Measurements from ENCODE around the gene RFX8. TPM values are rescaled to one million over a fixed set of nuclear protein-coding genes. Genes with fewer than 3 reads are reported as not detected.

RFX8 gene
- polyA plus RNA-seq, 3 donors: not detected

DNA sequence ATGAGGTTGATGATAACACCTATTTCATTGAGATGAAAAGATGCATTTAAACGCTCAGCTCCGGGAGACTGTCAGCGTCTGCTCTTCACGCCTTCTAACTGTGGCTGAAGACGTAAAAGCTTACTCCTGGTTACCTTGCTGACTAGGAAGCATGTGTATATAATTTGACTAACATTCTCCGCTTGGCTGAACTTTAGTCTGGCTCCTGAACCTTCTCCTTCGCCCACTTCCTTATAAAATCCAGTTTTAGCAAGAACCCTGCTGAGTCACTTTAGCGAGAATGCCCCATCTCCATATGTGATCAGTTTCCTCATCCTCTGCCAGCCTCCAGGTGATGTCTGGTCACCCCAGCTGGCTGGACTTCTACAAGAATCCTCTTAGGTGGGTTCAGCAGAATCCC is 74.9 kb downstream of the RFX8 start:
- intact Hi-C loops (cut with micrococcal nuclease): loop anchor here in 1 of 2 donors (10.0 kb wide), 1 partner anchor 55 kb away; no protein-coding TSS in a partner anchor
- Mint-ChIP-seq H3K27me3 (ENCODE audit: low read depth in 3 of 3) (peaks cover 1 to 19% (median 10%) of the 10 kb centered on the region in 3 donors), H3K36me3 (peaks cover 6 to 12% of the 10 kb centered on the region in 2 donors), H3K4me3 (peak overlapping the region in 1 of 2 donors; percentile 79), H3K4me1 (peaks cover 40% of the 10 kb centered on the region), H3K9me3 (peaks cover 0 to 4% (median 0%) of the 10 kb centered on the region in 7 donors), H3K27ac (peak overlapping the region in 6 of 7 donors; percentile 14 to 63 (median 38))
- peaks cover 27 to 33% of the 10 kb centered on the region in 2 donors for H3K4me1 ChIP-seq (ENCODE audit: control insufficient read depth in 1 of 2, insufficient read depth in 2 of 2, low read length in 2 of 2)
- WGBS (ENCODE audit: insufficient coverage): 0% methylated on average over 3 of the region's 8 CpGs
- no peaks in the 10 kb centered on the region for H3K9me3 ChIP-seq (replicated peaks in 1 of 2; ENCODE audit: control insufficient read depth in 1 of 2, insufficient read depth in 1 of 2, low read length in 2 of 2)
- H3K27ac ChIP-seq (ENCODE audit: low read depth in 1 of 2, low read length in 2 of 2): no peak overlapping the region
- no peaks in the 10 kb centered on the region for H3K27me3 ChIP-seq (ENCODE audit: control insufficient read depth in 2 of 2, insufficient read depth in 2 of 2, low read length in 2 of 2)
- H2AFZ ChIP-seq (ENCODE audit: insufficient read depth, low read depth, low read length, poor library complexity, severe bottlenecking): no peak overlapping the region
- no peaks in the 10 kb centered on the region for H3K79me2 ChIP-seq (ENCODE audit: insufficient read depth, low read length)
- H3K36me3 ChIP-seq (replicated peaks in 1 of 2; ENCODE audit: control insufficient read depth in 1 of 2, insufficient read depth in 2 of 2, low read length in 2 of 2): no peaks in the 10 kb centered on the region
- peak overlapping the region; percentile 36 for H3K4me2 ChIP-seq (replicated peaks; ENCODE audit: extremely low read depth, low read length, poor library complexity, severe bottlenecking)
- no peak overlapping the region for H3K9ac ChIP-seq (ENCODE audit: insufficient read depth, low read length, poor library complexity, severe bottlenecking)
- TF ChIP-seq, protein P1, sequence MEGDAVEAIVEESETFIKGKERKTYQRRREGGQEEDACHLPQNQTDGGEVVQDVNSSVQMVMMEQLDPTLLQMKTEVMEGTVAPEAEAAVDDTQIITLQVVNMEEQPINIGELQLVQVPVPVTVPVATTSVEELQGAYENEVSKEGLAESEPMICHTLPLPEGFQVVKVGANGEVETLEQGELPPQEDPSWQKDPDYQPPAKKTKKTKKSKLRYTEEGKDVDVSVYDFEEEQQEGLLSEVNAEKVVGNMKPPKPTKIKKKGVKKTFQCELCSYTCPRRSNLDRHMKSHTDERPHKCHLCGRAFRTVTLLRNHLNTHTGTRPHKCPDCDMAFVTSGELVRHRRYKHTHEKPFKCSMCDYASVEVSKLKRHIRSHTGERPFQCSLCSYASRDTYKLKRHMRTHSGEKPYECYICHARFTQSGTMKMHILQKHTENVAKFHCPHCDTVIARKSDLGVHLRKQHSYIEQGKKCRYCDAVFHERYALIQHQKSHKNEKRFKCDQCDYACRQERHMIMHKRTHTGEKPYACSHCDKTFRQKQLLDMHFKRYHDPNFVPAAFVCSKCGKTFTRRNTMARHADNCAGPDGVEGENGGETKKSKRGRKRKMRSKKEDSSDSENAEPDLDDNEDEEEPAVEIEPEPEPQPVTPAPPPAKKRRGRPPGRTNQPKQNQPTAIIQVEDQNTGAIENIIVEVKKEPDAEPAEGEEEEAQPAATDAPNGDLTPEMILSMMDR (IDR thresholded peaks at IDR 0.05): no peak
- peak; percentile 40 to 82 (median 74) for DNase-seq
- H3K4me3 ChIP-seq (replicated peaks in 1 of 3; ENCODE audit: low read depth in 2 of 3, low read length in 3 of 3): no peak overlapping the region
- no peaks in the 10 kb centered on the region for H4K20me1 ChIP-seq (ENCODE audit: insufficient read depth, low read length)

DNA sequence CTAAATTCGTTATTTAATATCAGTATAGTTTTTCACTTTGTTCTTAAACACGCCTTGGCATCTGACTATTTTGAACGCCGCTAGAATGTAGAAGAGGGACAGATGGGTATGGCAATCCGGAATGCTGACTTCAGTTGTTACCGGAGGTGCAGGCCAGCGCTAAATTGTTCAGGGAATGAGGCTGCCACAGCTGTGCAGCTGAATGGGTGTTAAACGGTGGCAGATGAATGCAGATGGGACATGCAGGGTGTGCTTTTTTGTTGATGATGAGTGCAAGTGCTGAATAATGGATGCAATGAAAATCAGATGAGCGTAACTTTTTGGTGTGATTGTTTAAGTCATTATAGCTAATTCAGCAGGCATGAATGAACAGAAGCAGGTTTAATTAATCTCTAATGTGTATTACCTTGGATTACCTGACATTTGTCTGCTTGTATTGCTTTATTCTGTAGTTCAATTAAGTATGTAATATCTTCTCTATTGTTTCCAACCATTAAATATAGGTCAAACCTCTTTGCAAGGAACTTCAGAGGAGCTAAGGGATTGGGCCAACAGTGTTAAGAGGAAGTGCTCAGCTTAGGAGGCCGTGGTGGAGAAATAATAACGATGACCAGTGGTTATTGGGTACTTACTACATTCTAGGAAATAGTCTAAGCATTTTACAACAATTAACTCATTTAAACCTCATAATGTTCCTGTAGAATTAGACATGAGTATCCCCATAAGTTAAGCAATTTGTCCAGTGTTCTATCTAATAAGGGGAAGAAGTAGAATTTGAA is 75.7 kb downstream of the RFX8 start:
- Histone ChIP-seq H3K4me2 (replicated peaks; ENCODE audit: extremely low read depth, low read length, poor library complexity, severe bottlenecking) (peak overlapping the region; percentile 36), H3K9me3 (replicated peaks in 1 of 2; ENCODE audit: control insufficient read depth in 1 of 2, insufficient read depth in 1 of 2, low read length in 2 of 2) (no peaks in the 10 kb centered on the region), H3K27me3 (ENCODE audit: control insufficient read depth in 2 of 2, insufficient read depth in 2 of 2, low read length in 2 of 2) (no peaks in the 10 kb centered on the region), H3K27ac (ENCODE audit: low read depth in 1 of 2, low read length in 2 of 2) (no peak overlapping the region), H4K20me1 (ENCODE audit: insufficient read depth, low read length) (no peaks in the 10 kb centered on the region), H2AFZ (ENCODE audit: insufficient read depth, low read depth, low read length, poor library complexity, severe bottlenecking) (no peak overlapping the region), H3K4me1 (ENCODE audit: control insufficient read depth in 1 of 2, insufficient read depth in 2 of 2, low read length in 2 of 2) (peaks cover 20 to 26% of the 10 kb centered on the region in 2 donors), H3K79me2 (ENCODE audit: insufficient read depth, low read length) (no peaks in the 10 kb centered on the region), H3K9ac (ENCODE audit: insufficient read depth, low read length, poor library complexity, severe bottlenecking) (no peak overlapping the region), H3K4me3 (replicated peaks in 1 of 3; ENCODE audit: low read depth in 2 of 3, low read length in 3 of 3) (no peak overlapping the region), H3K36me3 (replicated peaks in 1 of 2; ENCODE audit: control insufficient read depth in 1 of 2, insufficient read depth in 2 of 2, low read length in 2 of 2) (no peaks in the 10 kb centered on the region)
- Mint-ChIP-seq H3K27ac (peak overlapping the region in 5 of 7 donors; percentile 30 to 63 (median 38)), H3K27me3 (ENCODE audit: low read depth in 3 of 3) (peaks cover 1 to 16% (median 8%) of the 10 kb centered on the region in 3 donors), H3K36me3 (peaks cover 6 to 12% of the 10 kb centered on the region in 2 donors), H3K9me3 (peaks cover 0 to 4% (median 0%) of the 10 kb centered on the region in 7 donors), H3K4me1 (peaks cover 34% of the 10 kb centered on the region), H3K4me3 (peak overlapping the region in 1 of 2 donors; percentile 15)
- 96% methylated on average over 7 of the region's 11 CpGs for WGBS (ENCODE audit: insufficient coverage)
- TF ChIP-seq, protein P1 (IDR thresholded peaks at IDR 0.05): no peak
- peak; percentile 37 to 65 (median 49) for DNase-seq
- intact Hi-C loops (cut with micrococcal nuclease): no loop called here
